K562 (cell line): ENCODE data around the gene HOXD12. TPM values are rescaled to one million over a fixed set of nuclear protein-coding genes. Genes with fewer than 3 reads are reported as not detected.

Experiments used
- CHCHD3 ChIP-seq: fragments of 250-450 bp; sonication (Bioruptor Pico); IDR thresholded peaks from 2 replicates; pipeline ENCODE4 v2.1.2; 2022; ENCODE audit warnings: mild to moderate bottlenecking
- COPS2 ChIP-seq: fragments of 450-650 bp; conservative IDR thresholded peaks from 2 replicates; pipeline ENCODE4 v1.6.1; 2016; ENCODE audit warnings: mild to moderate bottlenecking, moderate library complexity
- ETS1 ChIP-seq: conservative IDR thresholded peaks from 2 replicates; pipeline ENCODE4 v1.6.1; 2011; ENCODE audit warnings: low read depth, mild to moderate bottlenecking, low read length; ENCODE audit not compliant: control insufficient read depth
- EZH2 ChIP-seq: IDR thresholded peaks from 2 replicates; pipeline ENCODE4 v1.6.1; 2012; ENCODE audit warnings: low read depth, mild to moderate bottlenecking, inconsistent platforms, low read length, borderline replicate concordance
- HES1 ChIP-seq: fragments of 450-650 bp; IDR thresholded peaks from 2 replicates; pipeline ENCODE4 v1.6.1; 2016; ENCODE audit warnings: low read depth, mild to moderate bottlenecking, moderate library complexity
- HMG20B ChIP-seq: fragments of 250-450 bp; sonication (Bioruptor Pico); IDR thresholded peaks from 2 replicates; pipeline ENCODE4 v1.5.0; 2021; ENCODE audit warnings: mild to moderate bottlenecking
- NFYB ChIP-seq: IDR thresholded peaks from 2 replicates; pipeline ENCODE4 v1.6.1; 2011; ENCODE audit warnings: mild to moderate bottlenecking, moderate library complexity; ENCODE audit not compliant: insufficient read length; ENCODE audit errors: extremely low read depth
- POLR2G ChIP-seq: fragments of 200-400 bp; formaldehyde crosslinking; IDR thresholded peaks from 2 replicates; pipeline ENCODE4 v1.6.1; 2017; ENCODE audit warnings: low read depth, mild to moderate bottlenecking, antibody characterized with exemption, low read length, moderate library complexity
- RBM17 ChIP-seq: fragments of 200-400 bp; formaldehyde crosslinking; IDR thresholded peaks from 2 replicates; pipeline ENCODE4 v1.6.1; 2017; ENCODE audit warnings: low read depth, mild to moderate bottlenecking, low read length, borderline replicate concordance
- STAT5A ChIP-seq: IDR thresholded peaks from 2 replicates; pipeline ENCODE4 v1.6.1; 2012; ENCODE audit warnings: low read length, inconsistent platforms, borderline replicate concordance
- TBP ChIP-seq: optimal IDR thresholded peaks from 2 replicates; pipeline ENCODE3; 2011; ENCODE audit warnings: low read depth, low read length, improper control_type of control experiment
- TSHZ1 ChIP-seq: fragments of 250-450 bp; sonication (Bioruptor Pico); IDR thresholded peaks from 2 replicates; pipeline ENCODE4 v1.4.0; 2020; ENCODE audit warnings: mild to moderate bottlenecking, moderate library complexity
- ZBTB9 ChIP-seq: fragments of 450-650 bp; formaldehyde crosslinking; IDR thresholded peaks from 2 replicates; pipeline ENCODE4 v1.4.0; 2020; ENCODE audit warnings: mild to moderate bottlenecking, moderate library complexity
- ZC3H8 ChIP-seq: fragments of 450-650 bp; IDR thresholded peaks from 2 replicates; pipeline ENCODE4 v1.6.1; 2017
- ZNF23 ChIP-seq: fragments of 250-450 bp; sonication (Bioruptor Pico); IDR thresholded peaks from 2 replicates; pipeline ENCODE4 v1.4.0; 2020; ENCODE audit warnings: mild to moderate bottlenecking
- ZNF436 ChIP-seq: fragments of 250-450, 450-650 bp; sonication (Bioruptor Pico); formaldehyde crosslinking; IDR thresholded peaks from 2 replicates; pipeline ENCODE4 v1.7.0; 2020; ENCODE audit warnings: mild to moderate bottlenecking
- ZNF511 ChIP-seq: sonication (generic); formaldehyde crosslinking; IDR thresholded peaks from 2 replicates; pipeline ENCODE4 v1.8.0; 2022; ENCODE audit warnings: mild to moderate bottlenecking, missing genetic modification reagents
- ZNF639 ChIP-seq, 2 experiments: fragments of 200-800 bp in 1 of 2; sonication (Bioruptor generic) in 1 of 2; sonication (generic) in 1 of 2; formaldehyde crosslinking in 1 of 2; IDR thresholded peaks in 1 of 2; conservative IDR thresholded peaks in 1 of 2; 2 replicates each; pipeline versions ENCODE4 v1.5.0 to v1.6.1; 2016 to 2020; ENCODE audit warnings: missing compliant biosample characterization in 1 of 2, missing genetic modification characterization in 1 of 2, missing genetic modification reagents in 1 of 2
- ZNF717 ChIP-seq: fragments of 250-450 bp; sonication (Bioruptor Pico); IDR thresholded peaks from 2 replicates; pipeline ENCODE4 v1.5.0; 2021
- polyA plus RNA-seq, 8 experiments: library from polyadenylated mRNA; depleted of rRNA in 4 of 8; stranded (reverse) in 5 of 8; unstranded in 3 of 8; fragments of >200 nt; fragmentation: Nextera tagmentation in 2 of 8; fragmentation: Illumina TruSeq in 1 of 8; extraction: Ambion mirVana in 2 of 8; extraction: Trizol in 1 of 8; gene quantifications; 2 replicates each; pipeline versions ENCODE4 v1.2.1 to v1.2.3, GENCODE V29; 2011 to 2014; ENCODE audit warnings: inconsistent platforms in 1 of 8, missing spikeins in 1 of 8
- total RNA-seq, 7 experiments: library from RNA; depleted of rRNA in 6 of 7; stranded (reverse); fragments of >200 nt in 6 of 7; fragmentation: Illumina TruSeq in 2 of 7; extraction: Trizol in 2 of 7; gene quantifications; 2 replicates each; pipeline versions ENCODE4 v1.2.1 to v1.2.3, GENCODE V29; 2011 to 2021; ENCODE audit warnings: low replicate concordance in 1 of 7

The HOXD12 gene
- total and polyA plus RNA-seq, 9 of the 15 experiments (the other 6 are each of a cell fraction or from before 2014, with no cell fraction given), result not detected

- no peak for TF ChIP-seq TSHZ1 (CRISPR knock-in tag)
- TF ChIP-seq POLR2G, result no peak
- no peak for TF ChIP-seq ZNF436
- no peak for TF ChIP-seq HES1
- no peak for TF ChIP-seq NFYB
- TF ChIP-seq ZNF717 (CRISPR knock-in tag), result no peak
- no peak for TF ChIP-seq COPS2
- TF ChIP-seq RBM17, result no peak
- 0 out of 2 replicates have a peak, but pooled peaks have one; percentile 5 for TF ChIP-seq ETS1
- TF ChIP-seq ZNF23 (CRISPR knock-in tag), result no peak
- TF ChIP-seq ZC3H8, result no peak
- TF ChIP-seq CHCHD3 (CRISPR knock-in tag), result no peak
- TF ChIP-seq STAT5A, result no peak
- TF ChIP-seq ZBTB9, result 0 out of 2 replicates have a peak, but pooled peaks have one; percentile 25
- TF ChIP-seq HMG20B (CRISPR knock-in tag), result no peak
- peak; percentile 92 for TF ChIP-seq ZNF511 (CRISPR knock-in tag)
- no peak for TF ChIP-seq ZNF639 (CRISPR knock-in tag; conservative IDR thresholded peaks at IDR 0.05 in 1 of 2, IDR thresholded peaks at IDR 0.05 in 1 of 2)
- TF ChIP-seq EZH2, result no peak
- no peak for TF ChIP-seq TBP
Observed at GRCh38 chr2:176140513-176141317, 41.1 kb downstream of the HOXD12 start (continued).
